Umbilical cord (tissue), 2 donors: ENCODE results near the gene TRIM45. TPM values are rescaled to one million over a fixed set of nuclear protein-coding genes. Genes with fewer than 3 reads are reported as not detected.
"Not testable (repeated sequence)": the region's sequence is repeated elsewhere in the genome, so short reads cannot be mapped to it uniquely, and the experiment has no call there.

Experiments
- DNase-seq: peaks from one replicate; pipeline ENCODE4 v3.0.0-alpha.2; 2015; ENCODE audit warnings: low spot score
- total RNA-seq: library from RNA; depleted of rRNA; stranded (reverse); fragments of >200 nt; gene quantifications from one replicate; pipeline ENCODE4 v1.2.3, GENCODE V29; 2014; ENCODE audit warnings: low replicate concordance; ENCODE audit not compliant: insufficient read depth

TRIM45 gene
- total RNA-seq, 1 donor from 2014 or later, result 12.0 TPM

GRCh38 chr1:117130526-117130925, 9.0 kb upstream of the TRIM45 start:
- DNase-seq, result no peak

GRCh38 chr1:117128323-117129079, 7.0 kb upstream of the TRIM45 start:
- peak; percentile 52 for DNase-seq

GRCh38 chr1:117127795-117128194, 6.2 kb upstream of the TRIM45 start:
- DNase-seq, result peak; percentile 26

- DNase-seq, result no peak
Measured at GRCh38 chr1:117124661-117125060, 3.1 kb upstream of the TRIM45 start.

GRCh38 chr1:117123274-117123673, 1.7 kb upstream of the TRIM45 start:
- no peak for DNase-seq

- DNase-seq, result no peak
Measured at GRCh38 chr1:117122330-117123025, 929 bp upstream of the TRIM45 start.

GRCh38 chr1:117120774-117121588, 568 bp downstream of the TRIM45 start:
- no peak for DNase-seq

GRCh38 chr1:117119144-117119543, 2.4 kb downstream of the TRIM45 start:
- DNase-seq, result not testable (repeated sequence)

- no peak for DNase-seq
Measured at GRCh38 chr1:117118137-117118536, 3.4 kb downstream of the TRIM45 start.

GRCh38 chr1:117117697-117118096, 3.9 kb downstream of the TRIM45 start:
- no peak for DNase-seq

- DNase-seq, result no peak
Measured at GRCh38 chr1:117116784-117117130, 4.8 kb downstream of the TRIM45 start.

GRCh38 chr1:117116090-117116783, 5.3 kb downstream of the TRIM45 start:
- DNase-seq, result no peak

GRCh38 chr1:117114877-117115276, 6.7 kb downstream of the TRIM45 start:
- no peak for DNase-seq

GRCh38 chr1:117113199-117113598, 8.3 kb downstream of the TRIM45 start:
- DNase-seq, result no peak

GRCh38 chr1:117112047-117112717, 9.4 kb downstream of the TRIM45 start:
- DNase-seq, result no peak

GRCh38 chr1:117110774-117111173, 10.8 kb downstream of the TRIM45 start:
- no peak for DNase-seq

GRCh38 chr1:117107364-117107763, 14.2 kb downstream of the TRIM45 start:
- DNase-seq, result no peak

- no peak for DNase-seq
Measured at GRCh38 chr1:117106478-117106877, 15.1 kb downstream of the TRIM45 start.

- DNase-seq, result no peak
Measured at GRCh38 chr1:117105722-117106121, 15.8 kb downstream of the TRIM45 start.

- DNase-seq, result no peak
Measured at GRCh38 chr1:117104986-117105385, 16.6 kb downstream of the TRIM45 start.

- not testable (repeated sequence) for DNase-seq
Measured at GRCh38 chr1:117101858-117102257, 19.7 kb downstream of the TRIM45 start.
